Measurements from ENCODE around the gene SMIM21.

SMIM21 gene

DNA sequence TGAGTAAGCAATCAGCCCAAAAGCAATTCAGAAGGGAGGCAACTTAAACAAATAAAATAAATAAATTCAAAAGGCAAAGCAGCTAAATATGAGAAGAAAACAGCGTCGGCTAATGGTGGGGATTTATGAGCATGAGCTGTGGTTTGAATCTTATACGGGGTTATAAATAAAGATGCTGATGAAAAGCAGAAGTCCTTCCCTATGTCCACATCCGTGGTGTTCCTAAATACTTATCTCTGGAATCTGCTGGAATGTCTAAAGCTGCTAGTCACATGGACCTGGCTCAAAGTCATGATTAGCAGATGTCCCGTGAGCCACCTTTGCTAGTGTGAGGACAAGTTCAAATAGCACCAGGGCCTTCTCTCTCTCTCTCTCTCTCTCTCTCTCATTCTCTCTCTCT lies 33.8 kb downstream of the SMIM21 start:
- TF ChIP-seq ZFP30 (CRISPR knock-in tag; IDR thresholded peaks at IDR 0.05) (no peak), ZNF565 (CRISPR knock-in tag; conservative IDR thresholded peaks at IDR 0.05; ENCODE audit: low read depth) (no peak), CSDC2 (CRISPR knock-in tag; IDR thresholded peaks at IDR 0.05) (no peak), ZC3H10 (CRISPR knock-in tag; IDR thresholded peaks at IDR 0.05) (no peak), PATZ1 (CRISPR knock-in tag; IDR thresholded peaks at IDR 0.05; ENCODE audit: borderline replicate concordance) (no peak), ISL1 (CRISPR knock-in tag; IDR thresholded peaks at IDR 0.05) (no peak), RARB (CRISPR knock-in tag; IDR thresholded peaks at IDR 0.05) (no peak), OSR1 (CRISPR knock-in tag; IDR thresholded peaks at IDR 0.05) (no peak), ZNF8 (CRISPR knock-in tag; IDR thresholded peaks at IDR 0.05) (no peak), ZFP3 (CRISPR knock-in tag; IDR thresholded peaks at IDR 0.05) (no peak), TCF4 (CRISPR knock-in tag; IDR thresholded peaks at IDR 0.05; ENCODE audit: borderline replicate concordance) (no peak)
- TF ChIP-seq, protein P1, sequence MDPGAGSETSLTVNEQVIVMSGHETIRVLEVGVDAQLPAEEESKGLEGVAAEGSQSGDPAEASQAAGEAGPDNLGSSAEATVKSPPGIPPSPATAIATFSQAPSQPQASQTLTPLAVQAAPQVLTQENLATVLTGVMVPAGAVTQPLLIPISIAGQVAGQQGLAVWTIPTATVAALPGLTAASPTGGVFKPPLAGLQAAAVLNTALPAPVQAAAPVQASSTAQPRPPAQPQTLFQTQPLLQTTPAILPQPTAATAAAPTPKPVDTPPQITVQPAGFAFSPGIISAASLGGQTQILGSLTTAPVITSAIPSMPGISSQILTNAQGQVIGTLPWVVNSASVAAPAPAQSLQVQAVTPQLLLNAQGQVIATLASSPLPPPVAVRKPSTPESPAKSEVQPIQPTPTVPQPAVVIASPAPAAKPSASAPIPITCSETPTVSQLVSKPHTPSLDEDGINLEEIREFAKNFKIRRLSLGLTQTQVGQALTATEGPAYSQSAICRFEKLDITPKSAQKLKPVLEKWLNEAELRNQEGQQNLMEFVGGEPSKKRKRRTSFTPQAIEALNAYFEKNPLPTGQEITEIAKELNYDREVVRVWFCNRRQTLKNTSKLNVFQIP (CRISPR knock-in tag; IDR thresholded peaks at IDR 0.05; ENCODE audit: borderline replicate concordance, low read depth), result no peak
- TF ChIP-seq, protein P2, sequence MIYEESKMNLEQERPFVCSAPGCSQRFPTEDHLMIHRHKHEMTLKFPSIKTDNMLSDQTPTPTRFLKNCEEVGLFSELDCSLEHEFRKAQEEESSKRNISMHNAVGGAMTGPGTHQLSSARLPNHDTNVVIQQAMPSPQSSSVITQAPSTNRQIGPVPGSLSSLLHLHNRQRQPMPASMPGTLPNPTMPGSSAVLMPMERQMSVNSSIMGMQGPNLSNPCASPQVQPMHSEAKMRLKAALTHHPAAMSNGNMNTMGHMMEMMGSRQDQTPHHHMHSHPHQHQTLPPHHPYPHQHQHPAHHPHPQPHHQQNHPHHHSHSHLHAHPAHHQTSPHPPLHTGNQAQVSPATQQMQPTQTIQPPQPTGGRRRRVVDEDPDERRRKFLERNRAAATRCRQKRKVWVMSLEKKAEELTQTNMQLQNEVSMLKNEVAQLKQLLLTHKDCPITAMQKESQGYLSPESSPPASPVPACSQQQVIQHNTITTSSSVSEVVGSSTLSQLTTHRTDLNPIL (CRISPR knock-in tag; IDR thresholded peaks at IDR 0.05; ENCODE audit: low read depth), result no peak

GRCh38 chr18:75392226-75392578 lies 35.3 kb downstream of the SMIM21 start:
- ATAC-seq, result no peak
- TF ChIP-seq ZFP3 (CRISPR knock-in tag; IDR thresholded peaks at IDR 0.05) (no peak), ZFP30 (CRISPR knock-in tag; IDR thresholded peaks at IDR 0.05) (no peak)

More for the DNA sequence above, 33.8 kb downstream of the SMIM21 start:
- no peak for ATAC-seq

DNA sequence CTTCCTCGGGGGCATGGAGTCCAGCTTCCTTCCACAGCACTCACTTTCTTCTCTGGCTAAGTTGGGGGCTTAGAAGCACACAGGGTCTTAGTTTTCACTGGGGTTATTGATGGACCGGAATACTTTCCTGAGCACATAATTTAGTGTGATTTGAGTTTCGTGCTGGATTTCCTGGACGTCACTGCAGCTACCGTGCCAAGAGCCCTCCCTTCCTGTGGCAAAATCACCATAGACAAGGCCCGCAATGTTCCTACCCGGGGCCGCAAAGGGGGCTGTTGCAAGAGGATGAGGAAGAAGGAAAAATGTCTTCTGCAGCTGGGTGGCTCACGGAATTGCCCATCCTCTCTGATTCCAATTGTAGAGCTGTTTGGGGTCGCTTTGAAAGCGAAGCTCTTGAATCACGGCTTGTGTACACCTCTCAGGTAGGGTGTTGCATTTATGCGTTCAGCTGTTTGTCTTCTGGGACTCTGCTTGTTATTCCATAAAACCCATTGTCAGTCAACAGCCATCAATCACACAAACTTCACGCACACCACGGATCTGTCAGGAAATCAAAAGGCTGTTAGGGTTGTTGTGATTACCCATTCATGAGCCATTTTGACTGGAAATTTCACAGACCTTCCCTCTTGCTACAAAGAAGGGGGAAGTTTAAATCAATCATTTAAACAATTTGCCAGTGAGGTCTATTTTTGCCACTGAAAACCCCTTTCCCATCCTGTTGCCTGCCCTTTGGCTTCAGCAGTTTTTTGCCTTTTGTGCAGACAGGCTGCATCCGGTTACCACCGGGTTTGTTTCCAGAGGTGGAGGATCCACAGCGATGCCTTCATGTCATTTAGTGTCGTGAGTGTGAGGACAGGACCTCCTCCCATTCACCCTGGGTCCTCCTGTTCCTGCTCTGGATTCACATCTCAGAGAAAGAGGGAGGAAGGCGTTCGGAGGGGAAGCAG lies 36.0 kb downstream of the SMIM21 start:
- TF ChIP-seq GLIS3 (CRISPR knock-in tag; IDR thresholded peaks at IDR 0.05), result no peak
- TF ChIP-seq PPARA (CRISPR knock-in tag; IDR thresholded peaks at IDR 0.05; ENCODE audit: borderline replicate concordance), result no peak
- TF ChIP-seq CSDC2 (CRISPR knock-in tag; IDR thresholded peaks at IDR 0.05), result no peak
- TF ChIP-seq BACH2 (CRISPR knock-in tag; IDR thresholded peaks at IDR 0.05; ENCODE audit: borderline replicate concordance), result no peak
- TF ChIP-seq, protein P2 (CRISPR knock-in tag; IDR thresholded peaks at IDR 0.05; ENCODE audit: low read depth), result no peak
- TF ChIP-seq ZFP30 (CRISPR knock-in tag; IDR thresholded peaks at IDR 0.05), result no peak
- no peak for TF ChIP-seq ZNF565 (CRISPR knock-in tag; conservative IDR thresholded peaks at IDR 0.05; ENCODE audit: low read depth)
- no peak for TF ChIP-seq SNAI2 (CRISPR knock-in tag; IDR thresholded peaks at IDR 0.05)
- no peak for TF ChIP-seq RARB (CRISPR knock-in tag; IDR thresholded peaks at IDR 0.05)
- no peak for TF ChIP-seq ESRRG (CRISPR knock-in tag; IDR thresholded peaks at IDR 0.05)
- no peak for TF ChIP-seq ARNTL (CRISPR knock-in tag; IDR thresholded peaks at IDR 0.05; ENCODE audit: borderline replicate concordance, low read depth)
- TF ChIP-seq TOX (CRISPR knock-in tag; IDR thresholded peaks at IDR 0.05; ENCODE audit: borderline replicate concordance), result no peak
- TF ChIP-seq ZNF8 (CRISPR knock-in tag; IDR thresholded peaks at IDR 0.05), result no peak
- no peak for TF ChIP-seq TCF4 (CRISPR knock-in tag; IDR thresholded peaks at IDR 0.05; ENCODE audit: borderline replicate concordance)
- no peak for TF ChIP-seq TSHZ2 (CRISPR knock-in tag; IDR thresholded peaks at IDR 0.05)
- no peak for TF ChIP-seq ZC3H10 (CRISPR knock-in tag; IDR thresholded peaks at IDR 0.05)
- TF ChIP-seq OSR1 (CRISPR knock-in tag; IDR thresholded peaks at IDR 0.05), result no peak
- TF ChIP-seq, protein P1 (CRISPR knock-in tag; IDR thresholded peaks at IDR 0.05; ENCODE audit: borderline replicate concordance, low read depth), result no peak
- TF ChIP-seq ZFP3 (CRISPR knock-in tag; IDR thresholded peaks at IDR 0.05), result no peak
- ATAC-seq, result no peak
